AG04450 (cell line): ENCODE data around the gene BMP8B. TPM values are rescaled to one million over a fixed set of nuclear protein-coding genes. Genes with fewer than 3 reads are reported as not detected.
A peak's percentile ranks its signal among the peaks of the same experiment; 100 is the strongest.
"Not testable (repeated sequence)": the region's sequence is repeated elsewhere in the genome, so short reads cannot be mapped to it uniquely, and the experiment has no call there.

Experiments
- CTCF ChIA-PET: fragments of 300-600, 350-600 bp; formaldehyde crosslinking; extraction: SDS; loops from one replicate; lab custom pipeline; 2022; ENCODE audit warnings: antibody characterized with exemption, inconsistent platforms; lab: Charles Lee
- POLR2A ChIA-PET: fragments of 350-600 bp; formaldehyde crosslinking; extraction: SDS; loops from one replicate; lab custom pipeline; 2021; ENCODE audit warnings: antibody characterized with exemption, inconsistent platforms; lab: Yijun Ruan, JAX
- DNase-seq: peaks from one replicate; pipeline ENCODE4 v3.0.0-alpha.2; 2011; ENCODE audit warnings: low read depth, low spot score
- H3K27ac ChIP-seq: one replicate; pipeline ENCODE4 v1.5.1; 2012; ENCODE audit warnings: low read depth, low read length, control low read depth
- H3K27me3 ChIP-seq: one replicate; pipeline ENCODE4 v1.6.0; 2012; ENCODE audit warnings: low read length; ENCODE audit not compliant: control insufficient read depth, insufficient read depth
- H3K4me3 ChIP-seq: 2 replicates; pipeline ENCODE4 v1.5.1; 2011; ENCODE audit warnings: mild to moderate bottlenecking, low read depth, low read length, control low read depth
- H3K9me3 ChIP-seq: 2 replicates; pipeline ENCODE4 v1.5.1; 2012; ENCODE audit warnings: low read length; ENCODE audit not compliant: control insufficient read depth, insufficient read depth
- polyA plus RNA-seq: library from polyadenylated mRNA; depleted of rRNA; stranded (reverse); fragments of >200 nt; gene quantifications from 2 replicates; pipeline ENCODE4 v1.2.3, GENCODE V29; 2011
- TF ChIP-seq, protein P1 (sequence below): IDR thresholded peaks from 2 replicates; pipeline ENCODE4 v1.5.1; 2011; ENCODE audit warnings: low read depth, low read length, control low read depth, inconsistent platforms

BMP8B gene
- polyA plus RNA-seq, 1 experiment = not detected

DNA sequence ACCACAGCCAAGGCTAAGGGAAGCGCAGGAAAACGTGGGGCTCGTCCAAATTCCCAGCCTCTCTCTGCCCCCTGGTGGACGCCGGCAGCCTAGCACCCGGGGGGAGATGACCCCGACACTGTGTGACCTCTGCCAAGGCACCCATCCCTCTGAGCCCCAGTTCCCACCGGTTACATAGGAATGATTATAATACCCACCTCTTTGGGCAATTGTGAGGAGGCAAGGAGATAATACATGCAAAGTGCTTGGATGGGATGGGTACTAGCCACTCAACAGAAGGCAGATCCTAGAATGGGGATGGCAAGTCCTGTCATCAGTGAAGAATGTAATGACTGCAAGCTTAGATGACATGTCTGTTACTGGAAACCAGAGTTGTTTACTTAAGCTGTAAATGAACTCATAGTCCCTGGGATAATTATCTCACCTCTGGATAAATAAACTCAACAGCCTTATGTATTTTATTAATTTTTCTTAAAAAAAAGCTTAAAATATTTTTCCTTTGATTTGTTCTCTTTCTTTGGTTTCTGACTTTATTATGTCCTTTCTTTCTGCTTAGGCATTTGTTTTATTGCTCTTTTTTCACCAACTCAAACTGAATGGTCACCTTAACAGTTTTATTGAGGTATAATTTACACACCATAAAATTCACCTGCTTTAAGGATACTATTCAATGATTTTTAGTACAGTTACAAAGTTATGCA, 11.3 kb upstream of the BMP8B start:
- peak; percentile 33 for DNase-seq
- TF ChIP-seq, protein P1, sequence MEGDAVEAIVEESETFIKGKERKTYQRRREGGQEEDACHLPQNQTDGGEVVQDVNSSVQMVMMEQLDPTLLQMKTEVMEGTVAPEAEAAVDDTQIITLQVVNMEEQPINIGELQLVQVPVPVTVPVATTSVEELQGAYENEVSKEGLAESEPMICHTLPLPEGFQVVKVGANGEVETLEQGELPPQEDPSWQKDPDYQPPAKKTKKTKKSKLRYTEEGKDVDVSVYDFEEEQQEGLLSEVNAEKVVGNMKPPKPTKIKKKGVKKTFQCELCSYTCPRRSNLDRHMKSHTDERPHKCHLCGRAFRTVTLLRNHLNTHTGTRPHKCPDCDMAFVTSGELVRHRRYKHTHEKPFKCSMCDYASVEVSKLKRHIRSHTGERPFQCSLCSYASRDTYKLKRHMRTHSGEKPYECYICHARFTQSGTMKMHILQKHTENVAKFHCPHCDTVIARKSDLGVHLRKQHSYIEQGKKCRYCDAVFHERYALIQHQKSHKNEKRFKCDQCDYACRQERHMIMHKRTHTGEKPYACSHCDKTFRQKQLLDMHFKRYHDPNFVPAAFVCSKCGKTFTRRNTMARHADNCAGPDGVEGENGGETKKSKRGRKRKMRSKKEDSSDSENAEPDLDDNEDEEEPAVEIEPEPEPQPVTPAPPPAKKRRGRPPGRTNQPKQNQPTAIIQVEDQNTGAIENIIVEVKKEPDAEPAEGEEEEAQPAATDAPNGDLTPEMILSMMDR = peak; percentile 77
- POLR2A ChIA-PET = no interaction called here
- Histone ChIP-seq H3K9me3 (no peaks in the 10 kb centered on the region), H3K27me3 (peaks cover 5% of the 10 kb centered on the region), H3K4me3 (no peak overlapping the region), H3K27ac (no peak overlapping the region)
- CTCF ChIA-PET = interaction anchor here (0.6 to 2.0 kb wide), 13 partner anchors 10 to 1652 kb away, joined by 3 to 13 read pairs (median 3); partner anchors contain the start of gene TRIT1

DNA sequence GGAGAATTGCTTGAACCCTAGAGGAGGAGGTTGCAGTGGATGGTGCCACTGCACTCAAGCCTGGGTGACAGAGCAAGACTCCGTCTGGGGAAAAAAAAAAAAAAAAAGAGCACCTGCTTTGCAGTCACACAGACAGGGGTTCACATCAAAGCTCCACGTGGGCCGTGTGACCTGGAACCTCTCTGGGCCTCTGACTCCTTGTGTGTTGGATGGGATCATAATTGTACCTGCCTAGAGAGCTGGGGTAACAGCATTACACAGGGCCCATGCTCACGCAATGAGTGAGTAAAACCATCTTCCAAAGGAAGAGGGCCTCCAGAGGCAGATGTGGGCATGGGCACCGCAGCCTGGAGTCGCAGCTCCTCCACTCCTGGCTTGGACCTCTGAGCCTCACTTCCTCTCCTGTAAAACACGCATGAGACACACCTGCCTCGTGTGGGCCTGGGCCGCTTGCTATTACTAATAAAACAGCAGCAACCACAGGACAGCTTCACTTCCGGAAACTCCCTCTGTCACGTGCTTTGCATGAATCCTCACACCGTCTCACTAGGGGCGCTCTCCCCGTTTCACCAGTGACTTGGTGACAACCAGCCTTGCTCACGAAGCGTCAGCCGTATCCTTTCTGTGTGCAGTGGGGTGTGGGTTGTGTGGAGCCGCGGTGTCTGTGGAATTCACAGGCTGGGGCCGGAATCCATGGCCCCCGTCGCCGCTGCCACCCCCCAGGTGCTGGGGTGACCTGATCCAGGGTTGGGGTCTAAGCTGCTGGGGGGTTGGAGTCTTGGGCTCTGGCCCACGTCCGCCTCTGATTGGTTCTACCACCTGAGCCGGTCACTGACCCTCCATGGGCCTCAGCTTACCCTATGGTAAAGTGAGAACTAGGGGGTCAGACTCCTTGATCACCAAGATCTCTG, 10.4 kb upstream of the BMP8B start:
- not testable (repeated sequence) for H3K27me3 ChIP-seq, DNase-seq, H3K9me3 ChIP-seq, H3K4me3 ChIP-seq, H3K27ac ChIP-seq
- ChIA-PET CTCF (interaction anchor here (1.1 to 2.0 kb wide), 6 partner anchors 101 to 233 kb away, joined by 3 to 13 read pairs (median 4); partner anchors contain the start of gene MYCL), POLR2A (interaction anchor here (0.6 to 1.2 kb wide), 2 partner anchors 46 to 156 kb away, joined by 3 read pairs; partner anchors contain the start of gene MFSD2A)

DNA sequence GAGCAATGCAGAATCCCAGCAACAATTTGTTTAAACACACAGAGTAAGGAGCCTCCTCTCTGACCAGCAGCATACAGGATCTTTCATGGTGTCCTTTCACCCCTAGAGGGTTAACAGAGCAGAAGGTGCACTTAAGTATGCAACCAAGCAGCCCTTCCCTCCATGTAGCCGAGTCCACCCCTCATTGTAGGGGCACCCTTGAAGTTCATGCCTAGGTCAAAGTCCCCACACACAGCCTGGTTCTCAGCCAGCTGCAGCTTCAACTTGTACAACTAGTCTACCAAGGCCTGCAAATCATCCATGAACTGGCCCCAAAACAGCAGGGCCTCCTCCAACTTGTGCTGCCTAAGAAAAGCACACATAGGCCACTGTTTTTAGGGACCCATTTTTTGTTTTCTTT, 7.0 kb upstream of the BMP8B start:
- ChIA-PET POLR2A (interaction anchor here (0.6 kb wide), 1 partner anchor 101 kb away, joined by 5 read pairs; no protein-coding TSS in a partner anchor), CTCF (interaction anchor here (0.6 kb wide), 1 partner anchor 925 kb away, joined by 3 read pairs; no protein-coding TSS in a partner anchor)
- no peaks in the 10 kb centered on the region for H3K9me3 ChIP-seq
- H3K4me3 ChIP-seq = no peak overlapping the region
- H3K27me3 ChIP-seq = peaks cover 18% of the 10 kb centered on the region
- no peak for DNase-seq
- H3K27ac ChIP-seq = no peak overlapping the region
- TF ChIP-seq, protein P1 = no peak

GRCh38 chr1:39791838-39792237, 3.2 kb upstream of the BMP8B start:
- no peak overlapping the region for H3K27ac ChIP-seq
- no peak for DNase-seq
- no peaks in the 10 kb centered on the region for H3K9me3 ChIP-seq
- H3K4me3 ChIP-seq = no peak overlapping the region
- POLR2A ChIA-PET = no interaction called here
- CTCF ChIA-PET = no interaction called here
- H3K27me3 ChIP-seq = peaks cover 34% of the 10 kb centered on the region
- TF ChIP-seq, protein P1 = no peak

DNA sequence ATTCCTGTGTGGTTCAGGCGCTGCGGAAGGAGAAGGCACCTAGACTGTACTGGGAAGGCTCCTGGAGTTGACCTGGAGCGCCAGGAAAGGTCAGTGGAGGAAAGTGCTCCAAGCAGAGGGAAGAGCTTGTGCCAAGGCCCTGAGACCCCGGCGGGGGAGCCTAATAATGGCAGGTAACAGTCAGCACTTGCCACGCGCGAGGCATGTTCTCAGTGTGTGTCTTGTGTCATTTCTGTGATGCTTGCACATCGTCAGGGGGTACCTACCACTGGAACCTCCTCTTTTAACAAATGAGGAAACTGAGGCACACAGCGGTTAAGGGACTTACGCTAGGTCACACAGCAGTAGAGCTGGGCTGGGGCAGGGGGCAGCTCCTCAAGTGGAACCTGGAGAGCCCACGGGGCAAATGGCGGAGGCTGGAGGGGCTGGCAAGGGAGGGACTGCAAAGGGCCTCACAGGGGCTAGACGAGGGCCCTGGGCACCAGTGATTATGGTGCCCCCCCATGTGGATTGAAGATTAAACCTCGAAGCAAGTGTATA, 976 bp upstream of the BMP8B start:
- Histone ChIP-seq H3K27ac (no peak overlapping the region), H3K9me3 (no peaks in the 10 kb centered on the region), H3K27me3 (peaks cover 36% of the 10 kb centered on the region), H3K4me3 (no peak overlapping the region)
- ChIA-PET CTCF (interaction anchor here (1.9 kb wide), 1 partner anchor 184 kb away, joined by 4 read pairs; no protein-coding TSS in a partner anchor), POLR2A (no interaction called here)
- TF ChIP-seq, protein P1 = no peak
- DNase-seq = no peak
